HL-60/S4 (cell line): Measurements from ENCODE around the gene XPNPEP2.
"Not testable (repeated sequence)": the region's sequence is repeated elsewhere in the genome, so short reads cannot be mapped to it uniquely, and the experiment has no call there.

Experiments used
- in situ Hi-C: fragments of 300-500 bp; cut with MboI; formaldehyde crosslinking; loops from 2 replicates; pipeline ENCODE4 v1.14.3; 2022; ENCODE audit warnings: low sequenced_read_pairs

Gene XPNPEP2

DNA sequence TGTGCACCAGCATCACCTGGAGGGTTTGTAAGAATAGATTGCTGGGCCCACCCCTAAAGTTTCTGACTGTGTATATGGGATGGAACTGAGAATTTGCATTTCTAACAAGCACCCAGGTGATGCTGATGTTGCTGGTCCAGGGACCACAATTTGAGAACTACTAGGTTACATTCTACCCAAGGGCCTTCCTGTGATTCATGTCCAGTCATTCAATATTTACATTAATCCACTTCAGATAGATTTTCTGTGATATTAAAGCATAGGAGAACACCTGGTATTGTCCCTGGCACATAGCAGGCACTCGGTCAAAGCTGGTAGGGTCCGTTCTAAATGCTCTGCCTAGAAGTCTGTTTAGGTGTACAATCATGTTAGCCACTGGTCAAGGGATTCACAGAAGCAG is 19.5 kb upstream of the XPNPEP2 start:
- in situ Hi-C loops: no loop called here

DNA sequence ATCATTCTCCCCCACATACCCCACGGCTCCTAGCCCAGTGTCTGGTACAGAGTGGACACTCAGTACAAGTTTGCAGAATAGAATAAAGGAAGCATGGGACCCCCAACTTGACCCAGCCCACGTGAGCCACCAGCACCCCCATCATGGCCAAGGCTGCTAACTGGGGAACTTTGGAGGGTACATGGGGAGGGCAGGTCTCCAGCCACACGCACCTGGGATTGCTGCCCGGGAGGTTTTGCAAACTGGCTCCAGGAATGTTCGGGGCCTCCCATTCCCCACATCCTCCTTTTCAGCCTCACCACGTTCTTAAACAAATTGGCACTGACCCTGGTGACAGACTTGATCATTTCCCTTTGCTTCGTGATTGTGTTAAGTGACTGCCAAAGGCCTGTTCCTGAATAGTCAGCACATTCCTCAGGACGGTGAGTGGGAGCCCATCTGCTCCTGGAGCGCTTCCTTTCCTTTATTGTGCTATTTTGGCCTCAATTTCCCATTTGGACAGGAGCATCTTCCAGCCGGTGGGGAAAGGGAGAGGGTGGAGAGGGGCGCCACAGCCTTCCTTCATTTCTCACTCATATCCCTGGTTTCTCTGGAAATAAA is 18.7 kb upstream of the XPNPEP2 start:
- in situ Hi-C loops: loop anchor here (10.0 kb wide), 1 partner anchor 85 kb away; no protein-coding TSS in a partner anchor

DNA sequence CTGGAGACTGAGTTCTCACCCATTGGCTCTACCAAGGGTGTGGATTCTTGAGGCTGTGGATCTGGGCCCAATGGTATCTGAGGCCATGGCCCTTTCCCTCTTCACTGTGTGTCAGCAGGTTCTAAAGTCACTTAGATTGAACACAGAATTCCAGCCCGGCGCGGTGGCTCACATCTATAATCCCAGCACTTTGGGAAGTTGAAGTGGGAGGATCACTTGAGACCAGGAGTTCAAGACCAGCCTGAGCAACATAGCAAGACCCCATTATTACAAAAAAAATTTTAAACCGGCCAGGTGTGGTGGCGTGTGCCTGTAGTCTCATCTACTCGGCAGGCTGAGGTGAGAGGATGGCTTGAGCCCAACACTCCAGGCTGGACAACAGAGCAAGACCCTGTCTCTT is 18.0 kb upstream of the XPNPEP2 start:
- in situ Hi-C loops: loop anchor here (10.0 kb wide), 1 partner anchor 86 kb away; no protein-coding TSS in a partner anchor

DNA sequence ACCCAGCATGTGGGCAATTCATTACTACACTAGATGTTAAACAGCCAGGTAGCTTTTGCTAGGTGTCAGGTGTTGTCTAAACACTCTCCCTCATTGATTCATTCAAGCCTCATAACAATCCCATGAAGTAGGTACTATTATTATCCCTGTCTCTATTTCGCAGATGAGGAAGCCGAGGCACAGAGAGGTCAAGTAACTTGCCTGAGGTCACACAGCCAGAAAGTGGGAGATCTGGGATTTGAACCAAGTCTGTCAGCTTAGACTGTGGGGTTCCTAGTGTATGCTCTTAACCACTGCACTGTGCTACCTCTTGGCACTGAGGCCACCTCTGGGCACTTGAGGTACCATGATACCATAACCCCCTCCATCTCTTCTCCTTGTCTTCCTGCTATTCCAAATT is 17.4 kb upstream of the XPNPEP2 start:
- in situ Hi-C loops: loop anchor here (10.0 kb wide), 1 partner anchor 87 kb away; no protein-coding TSS in a partner anchor

DNA sequence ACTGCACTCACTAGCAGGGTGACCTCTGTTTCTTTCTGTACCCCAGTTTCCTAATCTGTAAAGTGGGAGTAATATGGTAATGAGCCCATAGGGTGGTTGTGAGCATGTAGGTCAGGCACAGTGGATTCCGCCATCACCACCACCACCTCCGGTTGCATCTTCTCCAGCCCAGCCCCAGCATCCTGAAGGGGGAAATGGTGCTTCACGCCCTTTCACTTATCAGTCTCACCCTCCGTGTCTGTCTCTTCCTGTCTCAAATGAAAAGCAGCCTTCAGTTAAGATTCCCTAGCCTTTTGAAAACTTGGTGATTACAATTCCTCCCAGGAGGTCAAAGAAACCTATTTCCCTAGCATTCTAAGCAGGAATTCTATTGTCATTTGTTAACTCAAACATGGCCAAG is 16.9 kb upstream of the XPNPEP2 start:
- in situ Hi-C loops: loop anchor here (10.0 kb wide), 1 partner anchor 87 kb away; no protein-coding TSS in a partner anchor

DNA sequence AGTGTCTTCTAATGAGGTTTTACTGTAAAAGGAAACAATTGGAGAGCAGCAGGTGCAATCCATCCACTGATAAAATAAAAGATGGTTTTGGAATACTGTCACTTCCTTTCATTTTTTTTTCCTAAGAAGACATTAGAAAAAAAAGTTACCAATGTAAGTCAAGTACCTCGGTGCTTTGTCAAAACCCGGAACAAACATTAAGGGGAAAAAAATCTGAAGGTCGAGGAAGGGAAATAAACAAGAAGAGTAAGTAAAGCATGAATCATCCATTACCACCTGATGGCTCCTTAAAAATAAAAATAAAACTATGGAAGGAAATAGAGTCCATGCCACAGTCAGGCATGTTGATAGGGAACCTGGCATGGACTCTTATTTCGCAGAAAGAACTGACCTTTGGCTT is 15.3 kb upstream of the XPNPEP2 start:
- in situ Hi-C loops: loop anchor here (10.0 kb wide), 1 partner anchor 89 kb away; no protein-coding TSS in a partner anchor

DNA sequence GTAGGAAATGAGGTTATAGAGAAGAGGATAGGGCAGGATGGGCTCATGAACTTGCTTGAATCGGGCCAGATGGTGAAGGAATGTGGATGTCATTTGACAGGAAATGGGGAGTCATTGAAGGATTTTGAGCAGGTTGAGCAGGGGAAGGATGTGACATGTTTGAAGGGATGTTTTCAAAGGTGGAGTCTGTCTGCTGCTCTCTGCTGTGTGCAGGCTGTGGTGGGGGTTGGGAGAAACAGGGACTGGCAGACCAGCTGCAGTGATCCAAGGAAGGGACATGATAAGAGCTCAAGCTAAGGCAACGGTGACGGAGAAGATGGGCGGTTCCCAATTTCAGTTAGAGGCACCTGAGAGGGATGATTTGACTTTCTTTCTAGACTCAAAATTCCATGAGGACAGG is 14.0 kb upstream of the XPNPEP2 start:
- in situ Hi-C loops: loop anchor here (10.0 kb wide), 1 partner anchor 90 kb away; no protein-coding TSS in a partner anchor

DNA sequence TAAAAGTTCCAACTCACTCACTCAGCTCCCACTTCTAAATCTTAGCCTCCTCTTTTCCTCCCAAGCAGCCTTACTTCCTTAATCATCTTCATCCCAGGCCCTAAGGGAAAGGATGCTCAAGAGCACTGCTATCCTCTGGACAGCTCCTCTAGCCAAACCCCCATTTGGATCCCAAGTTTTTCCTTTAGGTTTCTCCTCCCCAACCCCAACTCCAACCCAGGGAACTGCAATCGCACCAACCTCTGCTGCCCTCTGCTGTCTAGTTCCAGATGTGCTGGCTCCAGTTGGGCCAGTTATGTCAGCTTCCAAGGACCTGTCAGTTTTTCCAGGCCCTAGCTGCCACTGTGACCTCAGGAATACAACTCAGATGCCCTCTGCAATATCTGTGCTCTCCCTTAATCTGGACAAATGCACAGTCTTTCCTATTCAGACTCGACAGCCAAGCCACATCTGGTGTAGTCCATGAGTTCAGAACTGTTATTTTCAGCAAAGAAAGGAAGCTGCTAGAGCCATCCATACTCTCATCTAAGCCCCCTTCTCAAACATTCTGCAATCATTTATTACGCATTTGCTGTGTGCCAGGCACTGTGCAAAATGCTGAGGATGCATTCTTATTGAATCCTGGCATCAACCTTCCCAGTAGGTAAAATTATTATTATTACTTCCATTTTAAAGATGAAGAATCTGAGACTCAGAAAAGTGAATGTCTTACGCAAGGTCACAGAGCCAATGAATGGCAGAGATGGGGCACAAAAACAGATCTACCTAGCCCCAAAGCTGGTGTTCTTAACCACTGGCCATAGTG is 12.3 kb upstream of the XPNPEP2 start:
- in situ Hi-C loops: loop anchor here (10.0 kb wide), 1 partner anchor 92 kb away; no protein-coding TSS in a partner anchor

DNA sequence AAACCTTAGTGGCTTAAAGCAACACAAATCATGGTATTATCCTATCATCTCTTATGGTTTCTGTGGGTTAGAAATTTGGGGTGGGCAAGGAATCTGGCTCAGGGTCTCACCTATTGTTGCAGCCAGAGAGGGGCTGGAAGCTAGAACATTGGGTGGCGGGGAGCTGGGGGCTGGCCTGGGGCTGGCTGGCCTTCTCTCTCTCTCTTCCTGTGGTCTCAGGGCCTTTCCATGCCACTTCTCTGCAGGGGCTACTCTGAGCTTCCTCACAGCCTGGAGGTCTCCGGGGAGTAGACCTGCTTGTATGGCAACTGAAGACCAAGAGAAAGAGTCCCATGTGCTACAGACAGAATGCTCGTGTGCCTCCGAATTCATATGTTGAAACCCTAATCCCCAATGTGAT is 10.7 kb upstream of the XPNPEP2 start:
- in situ Hi-C loops: loop anchor here (10.0 kb wide), 1 partner anchor 93 kb away; no protein-coding TSS in a partner anchor

DNA sequence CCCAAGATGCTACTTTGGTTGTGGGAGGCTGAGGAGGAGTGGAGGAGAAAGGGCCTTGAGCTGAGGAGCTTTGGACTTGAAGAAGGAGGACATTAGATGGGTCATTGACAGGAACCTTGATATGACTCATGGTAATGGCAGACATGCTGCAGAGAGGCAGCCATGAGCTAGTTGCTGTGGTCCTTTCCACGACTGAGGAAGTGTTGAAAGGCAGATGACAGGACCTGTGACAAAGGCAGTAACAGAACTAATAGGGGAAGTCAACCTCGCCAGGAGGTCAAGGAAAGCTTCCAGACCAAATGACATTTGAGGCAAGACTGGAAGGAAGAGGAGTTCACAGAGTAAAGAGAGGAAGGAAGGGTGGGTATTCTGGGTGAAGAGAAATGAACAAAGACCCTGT is 7.6 kb upstream of the XPNPEP2 start:
- in situ Hi-C loops: no loop called here

DNA sequence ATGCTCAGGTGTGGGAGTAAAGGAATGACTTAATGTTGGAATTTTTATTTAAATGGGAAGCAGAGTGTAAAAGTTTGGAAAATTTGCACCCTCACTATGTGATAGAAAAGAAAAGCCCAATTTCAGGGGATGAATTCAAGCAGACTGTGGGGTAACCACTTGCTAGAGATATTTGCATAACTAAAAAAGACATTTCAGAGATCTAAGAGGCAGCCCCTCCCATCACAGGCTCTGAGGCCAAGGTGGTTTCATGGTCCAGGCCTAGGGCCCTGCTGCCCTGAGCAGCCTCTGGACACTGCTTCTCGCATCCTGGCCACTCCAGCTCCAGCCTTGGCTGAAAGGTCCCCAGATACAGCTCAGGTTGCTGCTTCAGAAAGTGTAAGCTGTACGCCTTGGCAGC is 5.9 kb upstream of the XPNPEP2 start:
- in situ Hi-C loops: no loop called here

DNA sequence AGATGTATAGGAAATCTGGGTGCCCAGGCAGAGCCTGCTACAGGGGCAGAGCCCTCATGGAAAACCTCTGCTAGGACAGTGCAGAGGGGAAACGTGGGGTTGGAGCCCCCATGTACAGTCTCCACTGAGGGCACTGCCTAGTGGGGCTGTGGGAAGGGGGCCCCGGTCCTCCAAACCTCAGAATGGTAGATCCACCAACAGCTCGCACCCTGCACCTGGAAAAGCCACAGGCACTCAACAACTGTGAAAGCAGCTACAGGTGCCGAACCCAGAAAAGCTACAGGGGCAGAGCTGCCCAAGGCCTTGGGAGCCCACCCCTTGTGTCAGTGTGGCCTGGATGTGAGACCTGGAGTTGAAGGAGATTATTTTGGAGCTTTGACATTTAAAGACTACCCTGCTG is 5.4 kb upstream of the XPNPEP2 start:
- in situ Hi-C loops: no loop called here

DNA sequence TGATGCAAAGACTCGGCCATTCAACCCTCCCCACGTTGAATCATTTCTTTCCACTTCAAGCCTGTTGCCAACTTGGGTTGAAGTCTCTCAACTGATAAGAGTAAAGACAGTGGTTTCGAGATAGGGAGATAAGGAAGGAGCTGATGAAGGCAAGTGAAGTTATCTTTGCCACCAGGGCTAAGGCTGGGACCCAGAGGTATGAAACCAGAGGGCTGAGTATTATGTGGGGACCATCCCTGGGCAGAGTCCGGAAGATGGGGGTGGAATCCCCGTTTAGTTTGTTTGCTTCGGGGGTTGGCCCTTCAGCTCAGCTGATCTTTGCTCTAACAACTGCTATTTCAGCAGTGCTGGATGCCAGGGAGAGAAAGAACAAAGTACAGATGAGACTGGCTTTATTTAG is 2.3 kb upstream of the XPNPEP2 start:
- in situ Hi-C loops: no loop called here

DNA sequence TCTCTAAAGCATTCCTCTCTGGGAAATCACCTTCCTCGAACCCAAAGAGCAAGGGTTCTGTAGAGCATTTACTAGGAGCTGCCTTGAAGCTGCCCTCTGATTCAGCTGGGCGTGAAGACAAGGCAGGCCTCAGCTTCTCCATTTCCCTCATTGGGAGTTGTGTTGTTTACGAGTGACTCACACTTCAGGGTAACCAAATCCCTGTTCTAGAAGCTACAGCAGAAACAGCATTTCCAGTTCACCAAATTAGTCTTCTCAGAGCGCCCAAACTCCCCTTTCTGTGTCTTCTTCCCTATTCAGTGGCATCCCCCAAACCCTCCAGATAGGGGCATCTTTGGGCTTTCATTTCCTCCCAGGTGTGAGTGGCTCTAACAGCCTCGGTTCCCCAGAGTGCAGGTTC is 863 bp upstream of the XPNPEP2 start:
- in situ Hi-C loops: no loop called here

DNA sequence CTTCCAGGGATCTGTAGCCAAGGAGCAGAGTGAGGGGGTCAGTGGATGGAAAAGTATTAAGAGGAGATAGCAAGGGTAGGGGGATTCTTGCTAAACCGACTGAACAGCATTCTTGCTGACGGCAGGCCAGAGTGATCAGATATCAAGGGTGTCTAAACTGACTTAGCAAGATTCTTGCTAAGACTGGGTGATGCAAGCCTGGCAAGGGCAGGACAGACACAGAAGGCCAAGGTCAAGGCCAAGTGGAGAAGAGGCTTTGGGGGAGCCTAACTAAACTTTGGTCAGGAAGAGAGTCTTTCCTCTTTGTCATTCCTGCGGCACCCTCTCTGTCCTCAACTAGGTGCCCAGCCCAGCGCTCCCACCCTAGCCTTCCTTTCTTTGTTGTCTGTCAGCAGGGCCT is 799 bp downstream of the XPNPEP2 start:
- in situ Hi-C loops: no loop called here

DNA sequence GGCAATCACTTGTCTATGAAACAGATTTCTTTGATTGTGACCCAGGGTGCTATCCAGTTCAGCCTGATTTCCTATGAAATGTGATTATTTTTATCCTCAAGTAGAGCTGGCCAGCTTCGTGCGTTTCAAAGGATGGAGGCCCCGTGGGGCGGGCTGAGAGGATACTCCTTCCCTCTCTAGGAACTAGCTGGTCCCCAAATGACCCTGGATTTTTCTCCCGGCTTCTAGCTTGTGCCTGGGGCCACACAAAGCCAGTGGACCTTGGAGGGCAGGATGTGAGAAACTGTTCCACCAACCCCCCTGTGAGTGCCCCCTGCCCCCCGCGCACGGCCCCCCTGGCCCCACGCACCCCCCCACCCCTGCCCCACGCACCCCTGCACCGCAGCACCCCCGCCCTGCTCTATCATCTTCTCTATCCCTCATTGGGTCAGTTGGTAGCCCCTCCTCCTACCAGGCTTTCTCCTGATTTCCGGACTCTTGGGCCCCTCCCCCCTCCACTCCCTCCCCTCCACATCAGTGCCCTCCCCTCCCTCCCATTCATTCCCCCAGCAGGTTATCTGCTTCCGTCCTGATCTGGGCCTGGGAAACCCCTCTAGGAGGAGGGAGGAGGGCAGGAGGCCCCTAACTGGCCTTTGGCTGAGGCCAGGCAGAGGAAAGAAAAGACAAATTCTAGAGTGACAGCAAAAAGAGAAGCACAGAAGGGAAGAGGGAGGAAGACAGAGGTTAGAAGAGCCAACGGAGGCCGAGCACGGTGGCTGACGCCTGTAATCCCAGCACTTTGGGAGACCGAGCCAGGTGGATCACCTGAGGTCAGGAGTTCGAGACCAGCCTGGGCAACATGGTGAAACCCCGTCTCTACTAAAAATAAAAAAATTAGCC is 3.3 kb downstream of the XPNPEP2 start:
- in situ Hi-C loops: no loop called here

DNA sequence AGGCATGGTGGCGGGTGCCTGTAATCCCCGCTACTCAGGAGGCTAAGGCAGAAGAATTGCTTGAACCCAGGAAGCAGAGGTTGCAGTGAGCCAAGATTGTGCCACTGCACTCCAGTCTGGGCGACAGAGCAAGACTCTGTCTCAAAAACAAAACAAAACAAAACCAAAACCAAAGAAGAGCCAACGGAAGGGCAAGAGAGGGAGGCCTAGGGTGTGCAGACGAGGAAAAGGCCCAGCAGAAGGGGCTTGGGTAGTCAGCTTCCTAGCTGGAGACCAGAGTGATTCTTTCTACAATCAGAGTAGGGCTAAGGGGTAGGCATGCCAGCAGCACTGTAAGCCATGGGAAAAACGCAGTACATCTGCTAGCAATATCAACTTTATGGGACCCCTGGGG is 4.0 kb downstream of the XPNPEP2 start:
- in situ Hi-C loops: not testable (repeated sequence)

DNA sequence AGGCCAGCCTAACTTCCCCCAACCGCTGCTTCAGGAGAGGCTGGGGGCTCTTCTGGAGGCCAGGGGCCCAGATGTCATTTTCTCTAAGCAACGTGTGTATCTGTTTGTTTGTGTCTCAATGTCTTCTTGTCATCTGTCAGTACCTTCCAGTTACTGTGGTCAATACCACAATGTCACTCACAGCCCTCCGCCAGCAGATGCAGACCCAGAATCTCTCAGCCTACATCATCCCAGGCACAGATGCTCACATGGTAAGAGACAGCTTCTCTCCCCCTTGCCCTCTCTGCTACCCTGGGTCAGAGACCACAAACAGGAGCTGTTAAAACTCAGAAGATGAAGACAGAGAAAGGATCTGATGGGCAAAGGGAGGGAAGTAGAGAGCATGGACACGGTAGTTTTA is 5.0 kb downstream of the XPNPEP2 start:
- in situ Hi-C loops: no loop called here

DNA sequence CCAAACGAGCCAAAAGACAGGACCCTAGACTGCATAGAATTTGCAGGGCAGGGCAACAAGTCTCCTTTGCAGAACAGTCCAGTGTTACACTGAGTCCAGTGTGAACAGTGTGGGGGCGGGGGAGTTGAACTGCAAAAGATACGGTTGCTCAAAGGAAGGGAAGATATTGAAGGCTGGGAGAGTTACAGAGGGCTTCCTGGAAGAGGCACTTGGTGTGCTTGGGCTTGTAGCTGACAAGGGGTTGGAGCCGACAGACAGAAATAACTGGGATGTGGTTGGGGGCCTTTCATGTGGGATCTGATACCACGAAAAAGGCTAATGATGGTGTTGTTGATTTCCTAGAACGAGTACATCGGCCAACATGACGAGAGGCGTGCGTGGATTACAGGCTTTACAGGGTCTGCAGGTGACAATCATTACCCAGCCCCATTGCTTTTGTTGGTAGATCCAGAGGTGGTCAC is 6.1 kb downstream of the XPNPEP2 start:
- in situ Hi-C loops: no loop called here

DNA sequence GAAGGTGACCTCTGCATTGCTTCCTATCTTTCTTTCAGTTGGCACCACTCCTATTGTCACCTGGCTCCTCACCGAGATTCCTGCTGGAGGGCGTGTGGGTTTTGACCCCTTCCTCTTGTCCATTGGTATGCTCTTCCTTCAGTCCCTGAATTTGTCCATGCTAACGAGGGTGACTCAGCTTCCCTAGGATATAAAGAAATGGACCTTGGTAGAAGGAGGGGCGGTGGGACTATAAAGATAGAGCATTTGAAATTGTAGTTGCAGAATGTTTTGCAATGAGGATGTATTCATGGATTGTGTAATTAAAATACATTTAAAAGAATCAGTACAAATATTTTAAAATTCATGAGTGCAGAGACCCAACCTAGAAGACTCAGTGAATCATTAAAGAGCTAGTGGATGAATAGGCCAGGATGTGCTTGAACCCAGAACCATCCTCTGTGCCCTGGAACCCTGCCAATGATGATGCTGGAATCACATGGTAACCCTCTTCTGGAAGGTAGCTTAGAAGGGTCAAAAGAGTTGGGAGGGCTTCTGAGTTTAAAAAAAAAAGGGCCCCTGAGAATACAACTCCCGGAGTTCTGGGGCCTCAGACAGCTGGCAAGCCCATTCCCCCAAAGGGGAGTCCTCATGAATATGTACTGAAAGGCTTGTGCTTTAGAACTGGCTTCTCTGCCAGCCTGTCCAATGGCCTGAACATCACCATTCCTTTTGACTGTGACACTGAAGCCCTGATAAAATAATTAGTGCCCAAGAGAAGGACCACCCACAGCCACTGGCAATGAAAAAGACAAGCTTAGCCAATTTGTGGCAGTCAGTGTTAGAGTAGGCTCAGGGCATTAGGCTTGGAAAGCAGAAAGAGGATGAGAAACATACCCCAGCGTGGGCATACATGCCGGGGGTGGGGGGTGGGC is 8.0 kb downstream of the XPNPEP2 start:
- in situ Hi-C loops: no loop called here
